WERI-Rb-1 (cell line): ENCODE measurements around the gene OR52E4.

Experiments used
- DNase-seq: peaks from one replicate; pipeline ENCODE4 v3.0.0-alpha.2; 2020
- H3K27ac ChIP-seq: fragments of 250-450 bp; sonication (Bioruptor Pico); 2 replicates; pipeline ENCODE4 v1.5.1; 2020; ENCODE audit warnings: mild to moderate bottlenecking, moderate library complexity
- H3K27me3 ChIP-seq: fragments of 250-450 bp; sonication (Bioruptor Pico); 2 replicates; pipeline ENCODE4 v1.5.1; 2021; ENCODE audit warnings: mild to moderate bottlenecking, low read depth, moderate library complexity; ENCODE audit not compliant: insufficient read depth, severe bottlenecking
- H3K36me3 ChIP-seq: fragments of 250-450 bp; sonication (Bioruptor Pico); 2 replicates; pipeline ENCODE4 v1.5.1; 2020; ENCODE audit warnings: mild to moderate bottlenecking, moderate library complexity
- H3K4me3 ChIP-seq: 2 replicates; pipeline ENCODE4 v1.5.1; 2011; ENCODE audit warnings: low read depth, mild to moderate bottlenecking, control low read depth, low read length
- H3K9me3 ChIP-seq: fragments of 250-450 bp; sonication (Bioruptor Pico); 2 replicates; pipeline ENCODE4 v1.5.1; 2021; ENCODE audit warnings: mild to moderate bottlenecking, moderate library complexity; ENCODE audit not compliant: severe bottlenecking
- TF ChIP-seq, protein P1 (sequence below): IDR thresholded peaks from 2 replicates; pipeline ENCODE4 v1.5.1; 2011; ENCODE audit warnings: low read depth, mild to moderate bottlenecking, control low read depth, inconsistent platforms, low read length

Gene OR52E4

DNA sequence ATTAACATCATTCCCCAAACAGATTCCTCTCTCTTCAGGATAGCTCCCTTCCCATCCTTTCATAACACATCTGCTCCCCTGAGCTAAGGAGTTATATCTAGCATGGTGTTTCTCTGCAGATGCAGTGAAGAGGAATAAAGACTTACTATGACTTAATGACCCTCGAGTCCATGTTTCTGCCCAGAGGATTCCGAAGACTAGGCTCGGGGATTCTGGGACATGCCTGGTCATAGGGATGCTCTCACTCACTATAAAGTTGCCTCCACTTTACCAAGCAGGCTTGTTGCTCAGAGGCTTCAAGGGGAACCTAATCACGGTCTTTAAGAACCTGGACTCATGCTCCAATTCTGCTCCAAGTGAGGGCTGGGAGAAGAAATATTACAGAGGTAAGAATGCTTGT, at the start of gene OR52E4:
Gene OR52E4, plus strand, starts transcription at position 301 of the 400 bp plus-strand sequence. CDS start 3,664 bp downstream, outside the sequence.
- no peak within 1 kb of the TSS for H3K27ac ChIP-seq
- no peaks in the 10 kb centered on the region for H3K36me3 ChIP-seq
- no peaks in the 10 kb centered on the region for H3K9me3 ChIP-seq
- no peak for DNase-seq
- no peak within 1 kb of the TSS for H3K4me3 ChIP-seq
- H3K27me3 ChIP-seq: peaks cover 55% of the 10 kb centered on the region
- TF ChIP-seq, protein P1, sequence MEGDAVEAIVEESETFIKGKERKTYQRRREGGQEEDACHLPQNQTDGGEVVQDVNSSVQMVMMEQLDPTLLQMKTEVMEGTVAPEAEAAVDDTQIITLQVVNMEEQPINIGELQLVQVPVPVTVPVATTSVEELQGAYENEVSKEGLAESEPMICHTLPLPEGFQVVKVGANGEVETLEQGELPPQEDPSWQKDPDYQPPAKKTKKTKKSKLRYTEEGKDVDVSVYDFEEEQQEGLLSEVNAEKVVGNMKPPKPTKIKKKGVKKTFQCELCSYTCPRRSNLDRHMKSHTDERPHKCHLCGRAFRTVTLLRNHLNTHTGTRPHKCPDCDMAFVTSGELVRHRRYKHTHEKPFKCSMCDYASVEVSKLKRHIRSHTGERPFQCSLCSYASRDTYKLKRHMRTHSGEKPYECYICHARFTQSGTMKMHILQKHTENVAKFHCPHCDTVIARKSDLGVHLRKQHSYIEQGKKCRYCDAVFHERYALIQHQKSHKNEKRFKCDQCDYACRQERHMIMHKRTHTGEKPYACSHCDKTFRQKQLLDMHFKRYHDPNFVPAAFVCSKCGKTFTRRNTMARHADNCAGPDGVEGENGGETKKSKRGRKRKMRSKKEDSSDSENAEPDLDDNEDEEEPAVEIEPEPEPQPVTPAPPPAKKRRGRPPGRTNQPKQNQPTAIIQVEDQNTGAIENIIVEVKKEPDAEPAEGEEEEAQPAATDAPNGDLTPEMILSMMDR: no peak

DNA sequence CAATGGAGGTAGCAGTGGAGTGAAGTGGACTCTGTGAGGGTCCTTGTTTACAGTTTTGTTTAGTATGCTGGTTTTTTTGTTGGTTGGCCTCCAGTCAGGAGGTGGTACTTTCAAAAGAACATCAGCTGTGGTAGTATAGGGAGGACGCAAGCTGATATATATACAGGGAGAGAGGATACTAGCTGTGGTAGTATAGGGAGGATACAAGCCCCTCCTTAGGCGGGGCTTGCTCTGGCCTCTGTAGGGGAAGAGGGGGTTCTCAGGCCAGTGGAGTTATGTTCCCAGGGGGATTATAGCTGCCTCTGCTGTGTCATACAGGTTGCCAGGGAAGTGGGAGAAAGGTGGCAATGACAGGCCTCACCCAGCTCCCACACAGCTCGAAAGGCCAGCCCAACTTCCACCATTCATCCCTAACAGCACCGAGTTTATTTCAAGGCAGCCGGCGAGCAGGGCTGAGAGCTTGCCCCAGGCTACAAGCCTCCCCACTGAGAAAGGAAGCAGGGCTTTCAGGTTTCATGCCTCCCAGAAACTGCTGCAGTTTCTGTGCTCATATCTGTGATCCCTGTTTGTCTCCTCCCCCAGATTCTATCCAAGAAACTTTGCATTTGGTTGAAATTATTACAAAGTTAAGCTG, 49.1 kb upstream of the OR52E4 start:
- H3K4me3 ChIP-seq: no peak overlapping the region
- no peaks in the 10 kb centered on the region for H3K36me3 ChIP-seq
- DNase-seq: no peak
- no peak overlapping the region for H3K27ac ChIP-seq
- no peaks in the 10 kb centered on the region for H3K9me3 ChIP-seq
- TF ChIP-seq, protein P1: no peak
- peaks cover 31% of the 10 kb centered on the region for H3K27me3 ChIP-seq

DNA sequence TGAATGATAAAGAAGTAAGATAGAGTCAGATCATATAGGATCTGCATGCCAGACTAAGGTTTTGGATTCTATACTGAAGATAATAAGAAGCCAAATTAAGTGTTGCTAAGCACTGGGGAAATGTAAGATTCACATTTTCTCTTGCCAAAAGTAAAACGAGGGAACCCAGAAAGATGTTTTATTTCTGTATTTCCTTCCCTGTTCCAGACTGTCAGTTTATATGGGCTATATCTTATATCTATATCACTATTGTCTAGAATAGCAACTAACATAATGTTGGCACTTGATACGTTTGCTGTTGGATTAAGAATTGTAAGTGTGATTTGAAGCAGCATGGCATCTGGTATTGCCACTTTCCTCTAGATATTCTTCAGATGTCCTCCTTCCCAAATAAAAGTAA, 47.0 kb upstream of the OR52E4 start:
- Histone ChIP-seq H3K27ac (no peak overlapping the region), H3K27me3 (peaks cover 34% of the 10 kb centered on the region), H3K9me3 (no peaks in the 10 kb centered on the region), H3K36me3 (no peaks in the 10 kb centered on the region), H3K4me3 (no peak overlapping the region)
- no peak for DNase-seq
- TF ChIP-seq, protein P1: no peak

DNA sequence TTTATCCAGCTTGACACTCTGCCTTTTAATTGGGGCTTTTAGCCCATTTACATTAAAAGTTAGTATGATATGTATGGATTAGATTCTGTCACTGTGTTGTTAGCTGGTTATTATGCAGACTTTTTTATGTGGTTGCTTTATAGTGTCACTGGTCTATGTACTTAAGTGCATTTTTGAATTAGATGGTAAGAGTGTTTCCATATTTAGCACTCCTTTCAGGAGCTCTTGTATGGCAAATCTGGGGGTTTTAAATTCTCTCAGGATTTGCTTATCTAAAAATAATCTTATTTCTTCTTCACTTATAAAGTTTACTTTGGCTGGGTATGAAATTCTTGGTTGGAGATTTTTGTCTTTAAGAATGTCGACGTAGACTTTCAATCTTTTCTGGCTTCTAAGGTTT, 42.7 kb upstream of the OR52E4 start:
- no peak overlapping the region for H3K27ac ChIP-seq
- DNase-seq: no peak
- H3K9me3 ChIP-seq: no peaks in the 10 kb centered on the region
- TF ChIP-seq, protein P1: no peak
- H3K4me3 ChIP-seq: no peak overlapping the region
- no peaks in the 10 kb centered on the region for H3K36me3 ChIP-seq
- peaks cover 19% of the 10 kb centered on the region for H3K27me3 ChIP-seq

DNA sequence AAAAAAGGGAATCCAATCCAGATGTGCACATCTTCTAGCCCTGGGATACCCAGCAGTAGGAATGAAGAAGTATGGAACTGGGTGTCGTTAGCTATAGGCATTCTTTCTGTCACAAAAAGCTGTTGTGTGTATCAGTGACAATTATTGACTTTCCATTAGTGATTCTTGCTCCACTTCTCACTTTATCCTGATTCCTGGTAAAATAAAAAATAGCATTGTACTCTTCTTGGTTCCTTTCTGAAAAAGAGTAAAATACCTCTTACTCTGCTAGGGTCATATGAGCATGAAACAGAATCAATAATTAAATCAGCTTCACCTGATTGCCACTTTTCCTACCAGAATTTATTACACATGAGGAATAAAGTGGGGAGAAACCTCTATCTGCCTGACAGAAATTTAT, 38.6 kb upstream of the OR52E4 start, which contains the start of gene OR52E6:
Gene OR52E6, minus strand, starts transcription at position 101 of the 400 bp plus-strand sequence. Its CDS starts 0 bp downstream, at position 101.
- no peak within 1 kb of the TSS for H3K27ac ChIP-seq
- TF ChIP-seq, protein P1: no peak
- peaks cover 30% of the 10 kb centered on the region for H3K27me3 ChIP-seq
- no peaks in the 10 kb centered on the region for H3K36me3 ChIP-seq
- no peaks in the 10 kb centered on the region for H3K9me3 ChIP-seq
- H3K4me3 ChIP-seq: no peak within 1 kb of the TSS
- no peak for DNase-seq

DNA sequence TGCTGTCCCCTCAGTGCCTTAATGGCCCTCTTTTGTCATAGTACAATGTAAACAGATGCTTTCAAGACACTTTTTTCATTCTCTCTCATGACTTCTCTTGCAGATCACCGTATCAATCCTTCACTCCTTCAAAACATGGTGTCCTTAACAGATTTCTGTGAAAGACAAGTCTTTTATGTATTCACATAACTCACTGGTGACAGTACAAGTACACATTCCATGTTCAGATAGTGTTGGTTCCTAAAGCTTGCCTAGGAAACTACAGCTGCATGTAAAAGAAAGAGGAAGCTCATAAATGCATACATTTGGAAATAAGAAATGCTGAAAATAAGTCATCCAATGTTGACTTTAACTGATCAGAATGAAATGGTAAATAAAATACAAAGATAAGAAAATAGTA, 33.7 kb upstream of the OR52E4 start:
- peaks cover 24% of the 10 kb centered on the region for H3K27me3 ChIP-seq
- no peaks in the 10 kb centered on the region for H3K9me3 ChIP-seq
- no peak for DNase-seq
- no peak overlapping the region for H3K4me3 ChIP-seq
- no peak overlapping the region for H3K27ac ChIP-seq
- H3K36me3 ChIP-seq: no peaks in the 10 kb centered on the region
- TF ChIP-seq, protein P1: no peak
